ENCODE measurements around the gene ARSB.

- TF ChIP-seq CTCF (conservative IDR thresholded peaks at IDR 0.05; ENCODE audit: low read length) (no peak), EZH2phosphoT487 (IDR thresholded peaks at IDR 0.05; ENCODE audit: borderline replicate concordance) (no peak)
Measured at GRCh38 chr5:79032031-79032695, 47.1 kb upstream of the ARSB start.
